HepG2 (cell line): Measurements from ENCODE around the gene DAG1. TPM values are rescaled to one million over a fixed set of nuclear protein-coding genes. Genes with fewer than 3 reads are reported as not detected.

Source experiments
- ATM ChIP-seq: fragments of 450-650 bp; IDR thresholded peaks from 2 replicates; pipeline ENCODE4 v1.7.1; 2017; ENCODE audit warnings: mild to moderate bottlenecking, borderline replicate concordance
- CHCHD3 ChIP-seq: sonication (generic); formaldehyde crosslinking; IDR thresholded peaks from 2 replicates; pipeline ENCODE4 v1.8.0; 2022; ENCODE audit warnings: mild to moderate bottlenecking, missing genetic modification reagents, moderate library complexity
- CREB1 ChIP-seq, 2 experiments: fragments of 450-650 bp in 1 of 2; IDR thresholded peaks; 2 replicates each; pipeline ENCODE4 v1.6.1; 2016 to 2017; ENCODE audit warnings: control low read depth in 1 of 2, mild to moderate bottlenecking in 1 of 2, missing compliant biosample characterization in 1 of 2, missing genetic modification characterization in 1 of 2
- HDAC6 ChIP-seq: fragments of 200-600 bp; sonication (generic); IDR thresholded peaks from 2 replicates; pipeline ENCODE4 v1.7.0; 2017; ENCODE audit warnings: mild to moderate bottlenecking, antibody characterized with exemption, low read length, low read depth
- HOXD1 ChIP-seq: sonication (generic); formaldehyde crosslinking; IDR thresholded peaks from 2 replicates; pipeline ENCODE4 v1.5.0; 2020; ENCODE audit warnings: missing genetic modification reagents
- RBAK ChIP-seq: sonication (generic); formaldehyde crosslinking; IDR thresholded peaks from 2 replicates; pipeline ENCODE4 v1.5.1; 2020; ENCODE audit warnings: mild to moderate bottlenecking, missing genetic modification reagents
- ZEB1 ChIP-seq: IDR thresholded peaks from 2 replicates; pipeline ENCODE4 v1.6.1; 2012; ENCODE audit warnings: mild to moderate bottlenecking, low read depth, inconsistent platforms; ENCODE audit not compliant: insufficient replicate concordance
- ZNF224 ChIP-seq: sonication (generic); formaldehyde crosslinking; IDR thresholded peaks from 2 replicates; pipeline ENCODE4 v1.5.0; 2020; ENCODE audit warnings: mild to moderate bottlenecking, missing genetic modification reagents
- ZNF577 ChIP-seq: sonication (generic); formaldehyde crosslinking; IDR thresholded peaks from 2 replicates; pipeline ENCODE4 v1.4.0; 2020; ENCODE audit warnings: mild to moderate bottlenecking, low read depth, missing genetic modification reagents, borderline replicate concordance
- ZNF883 ChIP-seq: sonication (generic); formaldehyde crosslinking; IDR thresholded peaks from 2 replicates; pipeline ENCODE4 v1.5.1; 2020; ENCODE audit warnings: mild to moderate bottlenecking, missing genetic modification reagents; ENCODE audit errors: not compliant biosample characterization
- polyA plus RNA-seq, 8 experiments: library from polyadenylated mRNA; depleted of rRNA in 3 of 8; stranded (reverse) in 7 of 8; unstranded in 1 of 8; fragments of >200 nt; fragmentation: Illumina TruSeq in 4 of 8; extraction: Trizol in 4 of 8; gene quantifications; 2 replicates each; pipeline versions ENCODE4 v1.2.1 to v1.2.3, GENCODE V29; 2011 to 2016; ENCODE audit warnings: low read depth in 4 of 8, missing spikeins in 1 of 8, mixed read lengths in 1 of 8; ENCODE audit not compliant: insufficient read depth in 1 of 8
- total RNA-seq, 5 experiments: library from RNA; depleted of rRNA; stranded (reverse); fragments of >200 nt; fragmentation: Illumina TruSeq; extraction: Trizol; gene quantifications; 2 replicates each; pipeline ENCODE4 v1.2.3, GENCODE V29; 2016; ENCODE audit warnings: low read depth in 1 of 5
- TF ChIP-seq, protein P1 (sequence below): sonication (generic); formaldehyde crosslinking; IDR thresholded peaks from 2 replicates; pipeline ENCODE4 v1.8.1; 2022; ENCODE audit warnings: mild to moderate bottlenecking, missing genetic modification reagents
- TF ChIP-seq, protein P2 (sequence below): IDR thresholded peaks from 2 replicates; pipeline ENCODE4 v1.6.1; 2016; ENCODE audit warnings: missing biosample characterization, missing genetic modification reagents, low read depth
- TF ChIP-seq, protein P3 (sequence below): sonication (generic); formaldehyde crosslinking; IDR thresholded peaks from 2 replicates; pipeline ENCODE4 v1.4.0; 2020; ENCODE audit warnings: missing genetic modification reagents
- TF ChIP-seq, protein P4 (sequence below): IDR thresholded peaks from 2 replicates; pipeline ENCODE4 v1.4.0; 2020; ENCODE audit warnings: mild to moderate bottlenecking, missing genetic modification reagents
- TF ChIP-seq, protein P5 (sequence below), 2 experiments: sonication (generic) in 1 of 2; formaldehyde crosslinking in 1 of 2; IDR thresholded peaks; 2 replicates each; pipeline versions ENCODE4 v1.4.0 to v1.6.1; 2018 to 2020; ENCODE audit warnings: missing genetic modification reagents in 2 of 2, borderline replicate concordance in 1 of 2, low read depth in 1 of 2, mild to moderate bottlenecking in 1 of 2, missing biosample characterization in 1 of 2
- TF ChIP-seq, protein P6 (sequence below): sonication (generic); formaldehyde crosslinking; IDR thresholded peaks from 2 replicates; pipeline ENCODE4 v1.4.0; 2020; ENCODE audit warnings: mild to moderate bottlenecking, missing genetic modification reagents

The DAG1 gene
- total and polyA plus RNA-seq, 2 of the 13 experiments (the other 11 are each of a cell fraction or from before 2014, with no cell fraction given) = 47.3 to 50.4 TPM

DNA sequence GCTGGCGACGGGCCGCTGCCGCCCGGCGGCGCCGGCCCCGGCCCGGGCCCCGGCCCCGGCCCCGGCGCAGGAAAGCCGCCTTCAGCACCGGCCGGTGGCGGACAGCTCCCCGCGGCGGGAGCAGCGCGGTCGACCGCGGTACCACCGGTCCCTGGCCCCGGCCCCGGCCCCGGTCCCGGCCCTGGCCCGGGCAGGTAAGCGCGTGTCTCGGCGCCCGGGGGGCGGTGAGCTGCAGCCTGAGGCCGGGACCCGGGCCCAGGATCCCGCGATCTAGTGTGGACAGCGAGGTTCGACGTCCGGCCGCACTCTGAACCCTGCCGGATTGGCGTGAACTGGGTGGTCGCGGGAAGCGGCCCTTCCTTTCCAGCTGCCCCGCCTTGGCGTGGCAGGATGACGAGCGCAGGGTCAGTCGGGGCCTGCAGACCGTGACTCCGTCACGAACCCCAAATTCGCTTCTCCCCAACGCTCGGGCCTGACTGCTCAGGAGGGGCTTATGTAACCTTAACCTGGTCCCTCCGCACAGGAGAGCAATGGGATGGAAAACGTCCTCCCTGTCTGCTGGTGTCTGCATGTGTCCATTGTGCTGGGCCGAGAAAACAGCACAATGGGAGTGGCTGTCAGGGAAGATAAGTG lies 84.7 kb downstream of the DAG1 start (continued):
- TF ChIP-seq, protein P1, sequence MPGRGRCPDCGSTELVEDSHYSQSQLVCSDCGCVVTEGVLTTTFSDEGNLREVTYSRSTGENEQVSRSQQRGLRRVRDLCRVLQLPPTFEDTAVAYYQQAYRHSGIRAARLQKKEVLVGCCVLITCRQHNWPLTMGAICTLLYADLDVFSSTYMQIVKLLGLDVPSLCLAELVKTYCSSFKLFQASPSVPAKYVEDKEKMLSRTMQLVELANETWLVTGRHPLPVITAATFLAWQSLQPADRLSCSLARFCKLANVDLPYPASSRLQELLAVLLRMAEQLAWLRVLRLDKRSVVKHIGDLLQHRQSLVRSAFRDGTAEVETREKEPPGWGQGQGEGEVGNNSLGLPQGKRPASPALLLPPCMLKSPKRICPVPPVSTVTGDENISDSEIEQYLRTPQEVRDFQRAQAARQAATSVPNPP (CRISPR knock-in tag) = no peak
- TF ChIP-seq ZNF224 (no peak), ZNF577 (CRISPR knock-in tag) (no peak), HDAC6 (no peak), ATM (no peak), ZNF883 (CRISPR knock-in tag) (no peak), RBAK (CRISPR knock-in tag) (no peak), ZEB1 (no peak), CREB1 (IDR thresholded peaks at IDR 0.05) (0 out of 2 replicates have a peak, but pooled peaks have one; percentile 17), CREB1 (CRISPR knock-in tag; IDR thresholded peaks at IDR 0.05) (no peak), CHCHD3 (CRISPR knock-in tag) (peak; percentile 79; the same call in 1 of the 2 replicates), HOXD1 (CRISPR knock-in tag) (no peak)
- TF ChIP-seq, protein P2, sequence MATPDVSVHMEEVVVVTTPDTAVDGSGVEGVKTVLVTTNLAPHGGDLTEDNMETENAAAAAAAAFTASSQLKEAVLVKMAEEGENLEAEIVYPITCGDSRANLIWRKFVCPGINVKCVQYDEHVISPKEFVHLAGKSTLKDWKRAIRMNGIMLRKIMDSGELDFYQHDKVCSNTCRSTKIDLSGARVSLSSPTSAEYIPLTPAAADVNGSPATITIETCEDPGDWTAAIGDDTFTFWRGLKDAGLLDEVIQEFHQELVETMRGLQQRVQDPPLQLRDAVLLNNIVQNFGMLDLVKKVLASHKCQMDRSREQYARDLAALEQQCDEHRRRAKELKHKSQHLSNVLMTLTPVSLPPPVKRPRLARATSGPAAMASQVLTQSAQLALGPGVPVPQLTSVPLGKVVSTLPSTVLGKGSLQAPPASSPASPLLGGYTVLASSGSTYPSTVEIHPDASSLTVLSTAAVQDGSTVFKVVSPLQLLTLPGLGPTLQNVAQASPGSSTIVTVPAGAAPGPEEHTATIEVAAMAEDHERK (CRISPR knock-in tag) = no peak
- TF ChIP-seq, protein P3, sequence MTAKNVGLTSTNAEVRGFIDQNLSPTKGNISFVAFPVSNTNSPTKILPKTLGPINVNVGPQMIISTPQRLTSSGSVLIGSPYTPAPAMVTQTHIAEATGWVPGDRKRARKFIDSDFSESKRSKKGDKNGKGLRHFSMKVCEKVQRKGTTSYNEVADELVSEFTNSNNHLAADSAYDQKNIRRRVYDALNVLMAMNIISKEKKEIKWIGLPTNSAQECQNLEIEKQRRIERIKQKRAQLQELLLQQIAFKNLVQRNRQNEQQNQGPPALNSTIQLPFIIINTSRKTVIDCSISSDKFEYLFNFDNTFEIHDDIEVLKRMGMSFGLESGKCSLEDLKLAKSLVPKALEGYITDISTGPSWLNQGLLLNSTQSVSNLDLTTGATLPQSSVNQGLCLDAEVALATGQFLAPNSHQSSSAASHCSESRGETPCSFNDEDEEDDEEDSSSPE (CRISPR knock-in tag) = no peak
- TF ChIP-seq, protein P4, sequence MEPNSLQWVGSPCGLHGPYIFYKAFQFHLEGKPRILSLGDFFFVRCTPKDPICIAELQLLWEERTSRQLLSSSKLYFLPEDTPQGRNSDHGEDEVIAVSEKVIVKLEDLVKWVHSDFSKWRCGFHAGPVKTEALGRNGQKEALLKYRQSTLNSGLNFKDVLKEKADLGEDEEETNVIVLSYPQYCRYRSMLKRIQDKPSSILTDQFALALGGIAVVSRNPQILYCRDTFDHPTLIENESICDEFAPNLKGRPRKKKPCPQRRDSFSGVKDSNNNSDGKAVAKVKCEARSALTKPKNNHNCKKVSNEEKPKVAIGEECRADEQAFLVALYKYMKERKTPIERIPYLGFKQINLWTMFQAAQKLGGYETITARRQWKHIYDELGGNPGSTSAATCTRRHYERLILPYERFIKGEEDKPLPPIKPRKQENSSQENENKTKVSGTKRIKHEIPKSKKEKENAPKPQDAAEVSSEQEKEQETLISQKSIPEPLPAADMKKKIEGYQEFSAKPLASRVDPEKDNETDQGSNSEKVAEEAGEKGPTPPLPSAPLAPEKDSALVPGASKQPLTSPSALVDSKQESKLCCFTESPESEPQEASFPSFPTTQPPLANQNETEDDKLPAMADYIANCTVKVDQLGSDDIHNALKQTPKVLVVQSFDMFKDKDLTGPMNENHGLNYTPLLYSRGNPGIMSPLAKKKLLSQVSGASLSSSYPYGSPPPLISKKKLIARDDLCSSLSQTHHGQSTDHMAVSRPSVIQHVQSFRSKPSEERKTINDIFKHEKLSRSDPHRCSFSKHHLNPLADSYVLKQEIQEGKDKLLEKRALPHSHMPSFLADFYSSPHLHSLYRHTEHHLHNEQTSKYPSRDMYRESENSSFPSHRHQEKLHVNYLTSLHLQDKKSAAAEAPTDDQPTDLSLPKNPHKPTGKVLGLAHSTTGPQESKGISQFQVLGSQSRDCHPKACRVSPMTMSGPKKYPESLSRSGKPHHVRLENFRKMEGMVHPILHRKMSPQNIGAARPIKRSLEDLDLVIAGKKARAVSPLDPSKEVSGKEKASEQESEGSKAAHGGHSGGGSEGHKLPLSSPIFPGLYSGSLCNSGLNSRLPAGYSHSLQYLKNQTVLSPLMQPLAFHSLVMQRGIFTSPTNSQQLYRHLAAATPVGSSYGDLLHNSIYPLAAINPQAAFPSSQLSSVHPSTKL = no peak
- TF ChIP-seq, protein P5, sequence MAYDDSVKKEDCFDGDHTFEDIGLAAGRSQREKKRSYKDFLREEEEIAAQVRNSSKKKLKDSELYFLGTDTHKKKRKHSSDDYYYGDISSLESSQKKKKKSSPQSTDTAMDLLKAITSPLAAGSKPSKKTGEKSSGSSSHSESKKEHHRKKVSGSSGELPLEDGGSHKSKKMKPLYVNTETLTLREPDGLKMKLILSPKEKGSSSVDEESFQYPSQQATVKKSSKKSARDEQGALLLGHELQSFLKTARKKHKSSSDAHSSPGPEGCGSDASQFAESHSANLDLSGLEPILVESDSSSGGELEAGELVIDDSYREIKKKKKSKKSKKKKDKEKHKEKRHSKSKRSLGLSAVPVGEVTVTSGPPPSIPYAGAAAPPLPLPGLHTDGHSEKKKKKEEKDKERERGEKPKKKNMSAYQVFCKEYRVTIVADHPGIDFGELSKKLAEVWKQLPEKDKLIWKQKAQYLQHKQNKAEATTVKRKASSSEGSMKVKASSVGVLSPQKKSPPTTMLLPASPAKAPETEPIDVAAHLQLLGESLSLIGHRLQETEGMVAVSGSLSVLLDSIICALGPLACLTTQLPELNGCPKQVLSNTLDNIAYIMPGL (CRISPR knock-in tag; IDR thresholded peaks at IDR 0.05; ENCODE audit: borderline replicate concordance in 1 of 2, low read depth in 1 of 2) = no peak
- TF ChIP-seq, protein P6, sequence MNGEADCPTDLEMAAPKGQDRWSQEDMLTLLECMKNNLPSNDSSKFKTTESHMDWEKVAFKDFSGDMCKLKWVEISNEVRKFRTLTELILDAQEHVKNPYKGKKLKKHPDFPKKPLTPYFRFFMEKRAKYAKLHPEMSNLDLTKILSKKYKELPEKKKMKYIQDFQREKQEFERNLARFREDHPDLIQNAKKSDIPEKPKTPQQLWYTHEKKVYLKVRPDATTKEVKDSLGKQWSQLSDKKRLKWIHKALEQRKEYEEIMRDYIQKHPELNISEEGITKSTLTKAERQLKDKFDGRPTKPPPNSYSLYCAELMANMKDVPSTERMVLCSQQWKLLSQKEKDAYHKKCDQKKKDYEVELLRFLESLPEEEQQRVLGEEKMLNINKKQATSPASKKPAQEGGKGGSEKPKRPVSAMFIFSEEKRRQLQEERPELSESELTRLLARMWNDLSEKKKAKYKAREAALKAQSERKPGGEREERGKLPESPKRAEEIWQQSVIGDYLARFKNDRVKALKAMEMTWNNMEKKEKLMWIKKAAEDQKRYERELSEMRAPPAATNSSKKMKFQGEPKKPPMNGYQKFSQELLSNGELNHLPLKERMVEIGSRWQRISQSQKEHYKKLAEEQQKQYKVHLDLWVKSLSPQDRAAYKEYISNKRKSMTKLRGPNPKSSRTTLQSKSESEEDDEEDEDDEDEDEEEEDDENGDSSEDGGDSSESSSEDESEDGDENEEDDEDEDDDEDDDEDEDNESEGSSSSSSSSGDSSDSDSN (CRISPR knock-in tag) = peak; percentile 21; the same call in 1 of the 2 replicates
